BLaER1 treated with 17β-estradiol and CSF1 and Interleukin-3, amounts not matched to agents 10 nM and 100 nM (cell line): ENCODE results near the gene FKBP2.
A peak's percentile ranks its signal among the peaks of the same experiment; 100 is the strongest.

Source experiments
- H3K27ac ChIP-seq, 11 experiments: shearing (Covaris generic); formaldehyde crosslinking; 2 replicates each; pipeline ENCODE4 v1.8.1; 2022
- H3K27me3 ChIP-seq, 11 experiments: shearing (Covaris generic); formaldehyde crosslinking; 2 replicates each; pipeline ENCODE4 v1.8.1; 2022
- H3K36me3 ChIP-seq, 11 experiments: shearing (Covaris generic); formaldehyde crosslinking; 2 replicates each; pipeline ENCODE4 v1.8.1; 2022
- H3K4me1 ChIP-seq, 10 experiments: shearing (Covaris generic); formaldehyde crosslinking; 2 replicates each; pipeline ENCODE4 v1.8.1; 2022
- H3K4me2 ChIP-seq, 11 experiments: shearing (Covaris generic); formaldehyde crosslinking; 2 replicates each; pipeline ENCODE4 v1.8.1; 2022
- H3K4me3 ChIP-seq, 10 experiments: shearing (Covaris generic); formaldehyde crosslinking; 2 replicates each; pipeline ENCODE4 v1.8.1; 2022
- H3K9ac ChIP-seq, 11 experiments: shearing (Covaris generic); formaldehyde crosslinking; 2 replicates each; pipeline ENCODE4 v1.8.1; 2022
- H3K9me3 ChIP-seq, 11 experiments: shearing (Covaris generic); formaldehyde crosslinking; replicated peaks in 1 of 11; 2 replicates each; pipeline ENCODE4 v1.8.1; 2022
- H4K20me1 ChIP-seq, 11 experiments: shearing (Covaris generic); formaldehyde crosslinking; 2 replicates each; pipeline ENCODE4 v1.8.1; 2022
- Cebpa-rat ChIP-seq, 11 experiments: shearing (Covaris generic); IDR thresholded peaks; 2 replicates each; pipeline ENCODE4 v1.8.1; 2022

Gene FKBP2

GRCh38 chr11:64233913-64234586, 6.8 kb upstream of the FKBP2 start, which contains the start of gene VEGFB:
Gene VEGFB, plus strand, starts transcription at chr11:64234584. Its CDS starts 250 bp downstream, at chr11:64234834.
- H3K27me3 ChIP-seq: no peaks in the 10 kb centered on the region
- H3K36me3 ChIP-seq: peaks cover 13 to 37% (median 23%) of the 10 kb centered on the region in 11 experiments; a peak in 21 of 22 replicates
- H3K9me3 ChIP-seq: no peaks in the 10 kb centered on the region
- H3K27ac ChIP-seq: peak within 1 kb of the TSS; percentile 40 to 70 (median 65); a peak in 21 of 22 replicates
- H4K20me1 ChIP-seq: peaks cover 0 to 38% (median 11%) of the 10 kb centered on the region in 11 experiments; a peak in 10 of 22 replicates
- TF ChIP-seq Cebpa-rat (IDR thresholded peaks at IDR 0.05): no peak
- H3K9ac ChIP-seq: peak within 1 kb of the TSS; percentile 66 to 83 (median 77)
- H3K4me2 ChIP-seq: peak within 1 kb of the TSS; percentile 98 to 100 (median 99)
- peak within 1 kb of the TSS; percentile 67 to 84 (median 72) for H3K4me3 ChIP-seq
- peaks cover 78 to 88% (median 83%) of the 10 kb centered on the region in 10 experiments for H3K4me1 ChIP-seq

- no peak for TF ChIP-seq Cebpa-rat (IDR thresholded peaks at IDR 0.05)
- Histone ChIP-seq H3K27me3 (no peaks in the 10 kb centered on the region), H3K36me3 (peaks cover 13 to 38% (median 23%) of the 10 kb centered on the region in 11 experiments; a peak in 21 of 22 replicates), H4K20me1 (peaks cover 0 to 30% (median 11%) of the 10 kb centered on the region in 11 experiments; a peak in 10 of 22 replicates), H3K9me3 (no peaks in the 10 kb centered on the region), H3K27ac (peak overlapping the region; percentile 40 to 70 (median 63); a peak in 20 of 22 replicates), H3K4me2 (peak overlapping the region; percentile 93 to 99 (median 97)), H3K4me1 (peaks cover 78 to 87% (median 83%) of the 10 kb centered on the region in 10 experiments), H3K9ac (peak overlapping the region; percentile 66 to 83 (median 77)), H3K4me3 (peak overlapping the region; percentile 67 to 84 (median 72))
These were observed 6.1 kb upstream of the FKBP2 start for GRCh38 chr11:64234647-64235379.

GRCh38 chr11:64235437-64236161, 5.3 kb upstream of the FKBP2 start:
- no peaks in the 10 kb centered on the region for H3K27me3 ChIP-seq
- H3K4me2 ChIP-seq: peak overlapping the region; percentile 93 to 99 (median 97)
- H3K27ac ChIP-seq: peak overlapping the region in 6 of 11 experiments; percentile 40 to 70 (median 66); a peak in 7 of 22 replicates
- H3K4me3 ChIP-seq: peak overlapping the region; percentile 67 to 84 (median 72)
- H3K9ac ChIP-seq: peak overlapping the region; percentile 66 to 83 (median 77); a peak in 21 of 22 replicates
- peaks cover 83 to 90% (median 88%) of the 10 kb centered on the region in 10 experiments for H3K4me1 ChIP-seq
- H3K36me3 ChIP-seq: peaks cover 13 to 38% (median 23%) of the 10 kb centered on the region in 11 experiments; a peak in 21 of 22 replicates
- H4K20me1 ChIP-seq: peaks cover 0 to 28% (median 11%) of the 10 kb centered on the region in 11 experiments; a peak in 10 of 22 replicates
- no peaks in the 10 kb centered on the region for H3K9me3 ChIP-seq
- TF ChIP-seq Cebpa-rat (IDR thresholded peaks at IDR 0.05): no peak

DNA sequence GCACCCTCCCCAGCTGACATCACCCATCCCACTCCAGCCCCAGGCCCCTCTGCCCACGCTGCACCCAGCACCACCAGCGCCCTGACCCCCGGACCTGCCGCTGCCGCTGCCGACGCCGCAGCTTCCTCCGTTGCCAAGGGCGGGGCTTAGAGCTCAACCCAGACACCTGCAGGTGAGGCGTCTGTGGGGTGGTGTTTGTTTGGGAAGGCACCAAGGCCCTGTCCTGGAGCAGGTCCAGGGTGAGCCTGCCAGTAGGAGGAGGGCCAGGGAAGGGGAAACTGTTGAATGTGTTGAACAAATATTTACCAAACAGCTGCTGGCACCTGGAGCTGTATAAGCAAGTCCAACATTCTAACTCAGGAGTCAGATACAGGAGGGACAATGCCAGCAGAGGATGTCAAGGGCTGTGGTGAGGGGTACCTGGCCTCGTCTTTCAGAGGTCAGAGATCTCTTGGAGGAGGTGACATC, 3.4 kb upstream of the FKBP2 start:
- peak overlapping the region in 7 of 11 experiments; percentile 30 to 94 (median 46); a peak in 9 of 22 replicates for H3K27ac ChIP-seq
- H3K36me3 ChIP-seq: peaks cover 13 to 39% (median 24%) of the 10 kb centered on the region in 11 experiments; a peak in 21 of 22 replicates
- peak overlapping the region; percentile 2 to 99 (median 50); a peak in 20 of 22 replicates for H3K4me2 ChIP-seq
- H3K27me3 ChIP-seq: no peaks in the 10 kb centered on the region
- peaks cover 71 to 78% (median 77%) of the 10 kb centered on the region in 10 experiments for H3K4me1 ChIP-seq
- no peak for TF ChIP-seq Cebpa-rat (IDR thresholded peaks at IDR 0.05)
- no peak overlapping the region for H3K4me3 ChIP-seq
- peak overlapping the region in 9 of 11 experiments; percentile 26 to 95 (median 53); a peak in 12 of 22 replicates for H3K9ac ChIP-seq
- no peaks in the 10 kb centered on the region for H3K9me3 ChIP-seq
- H4K20me1 ChIP-seq: peaks cover 0 to 30% (median 14%) of the 10 kb centered on the region in 11 experiments; a peak in 14 of 22 replicates

- Histone ChIP-seq H3K9me3 (no peaks in the 10 kb centered on the region), H3K27ac (peak overlapping the region in 8 of 11 experiments; percentile 42 to 96 (median 54); a peak in 14 of 22 replicates), H3K9ac (peak overlapping the region in 10 of 11 experiments; percentile 26 to 95 (median 50); a peak in 17 of 22 replicates), H3K27me3 (no peaks in the 10 kb centered on the region), H3K4me2 (peak overlapping the region; percentile 2 to 99 (median 50); a peak in 20 of 22 replicates), H3K4me1 (peaks cover 71 to 78% (median 77%) of the 10 kb centered on the region in 10 experiments), H3K4me3 (no peak overlapping the region), H3K36me3 (peaks cover 14 to 44% (median 27%) of the 10 kb centered on the region in 11 experiments), H4K20me1 (peaks cover 5 to 35% (median 19%) of the 10 kb centered on the region in 11 experiments; a peak in 20 of 22 replicates)
- TF ChIP-seq Cebpa-rat (IDR thresholded peaks at IDR 0.05): no peak
These were observed 2.8 kb upstream of the FKBP2 start for GRCh38 chr11:64238076-64238475.

- Histone ChIP-seq H3K4me2 (peak overlapping the region in 9 of 11 experiments; percentile 36 to 99 (median 97); a peak in 13 of 22 replicates), H3K27me3 (no peaks in the 10 kb centered on the region), H3K4me1 (peaks cover 71 to 78% (median 77%) of the 10 kb centered on the region in 10 experiments), H3K4me3 (no peak overlapping the region), H3K36me3 (peaks cover 23 to 53% (median 36%) of the 10 kb centered on the region in 11 experiments), H4K20me1 (peaks cover 14 to 38% (median 28%) of the 10 kb centered on the region in 11 experiments; a peak in 21 of 22 replicates), H3K9me3 (no peaks in the 10 kb centered on the region), H3K9ac (peak overlapping the region in 9 of 11 experiments; percentile 26 to 95 (median 55); a peak in 13 of 22 replicates), H3K27ac (peak overlapping the region in 9 of 11 experiments; percentile 8 to 96 (median 52); a peak in 14 of 22 replicates)
- no peak for TF ChIP-seq Cebpa-rat (IDR thresholded peaks at IDR 0.05)
These were observed 1.9 kb upstream of the FKBP2 start for GRCh38 chr11:64238999-64239398.

DNA sequence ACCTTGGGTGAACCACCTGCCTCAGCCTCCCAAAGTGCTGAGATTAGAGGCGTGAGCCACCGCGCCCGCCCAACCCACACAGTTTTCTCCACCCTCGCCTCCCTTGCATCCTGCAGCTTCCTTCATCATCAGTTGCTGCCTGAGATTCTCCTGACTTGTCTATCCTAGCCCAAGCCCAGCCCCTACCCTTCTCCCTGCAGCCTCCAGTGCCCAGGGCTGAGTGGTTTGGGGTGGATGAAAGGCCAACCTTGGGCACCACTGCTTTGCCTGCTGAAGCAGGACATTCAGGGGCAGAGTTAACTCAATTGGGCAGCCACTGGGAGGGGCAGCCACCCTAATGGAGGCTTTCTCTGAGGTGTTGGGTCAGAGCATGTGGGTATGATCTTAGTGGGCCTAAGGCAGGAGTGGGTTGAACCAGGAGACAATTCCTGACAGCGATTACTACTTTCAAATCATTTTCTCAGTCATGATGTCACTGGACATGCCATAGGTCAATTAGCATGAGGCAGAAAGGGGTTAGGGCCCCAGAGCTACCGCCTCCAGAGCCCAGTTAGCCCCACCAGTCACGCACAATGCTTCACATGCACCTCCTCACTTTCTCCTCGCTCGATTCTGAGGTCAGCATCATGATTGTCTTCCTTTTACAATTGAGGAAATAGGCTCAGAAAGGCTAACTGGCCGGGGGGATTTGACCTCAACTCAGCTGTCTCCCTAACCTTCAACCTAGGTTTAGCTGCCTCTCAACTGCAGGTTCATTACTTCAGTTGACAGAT, 1.0 kb upstream of the FKBP2 start:
- Histone ChIP-seq H3K36me3 (peaks cover 28 to 62% (median 42%) of the 10 kb centered on the region in 11 experiments), H3K9me3 (no peaks in the 10 kb centered on the region), H3K4me1 (peaks cover 78 to 85% (median 84%) of the 10 kb centered on the region in 10 experiments), H3K27me3 (no peaks in the 10 kb centered on the region), H3K27ac (peak overlapping the region; percentile 85 to 96 (median 93)), H3K9ac (peak overlapping the region; percentile 85 to 97 (median 88)), H3K4me2 (peak overlapping the region; percentile 81 to 99 (median 96)), H4K20me1 (peaks cover 18 to 45% (median 37%) of the 10 kb centered on the region in 11 experiments; a peak in 21 of 22 replicates), H3K4me3 (peak overlapping the region; percentile 81 to 99 (median 97))
- TF ChIP-seq Cebpa-rat (IDR thresholded peaks at IDR 0.05): no peak
